ENCODE data around the gene TRAPPC2B. TPM values are rescaled to one million over a fixed set of nuclear protein-coding genes. Genes with fewer than 3 reads are reported as not detected.

Gene TRAPPC2B
- total RNA-seq, 1 experiment from 2014 or later, result 3.9 TPM

DNA sequence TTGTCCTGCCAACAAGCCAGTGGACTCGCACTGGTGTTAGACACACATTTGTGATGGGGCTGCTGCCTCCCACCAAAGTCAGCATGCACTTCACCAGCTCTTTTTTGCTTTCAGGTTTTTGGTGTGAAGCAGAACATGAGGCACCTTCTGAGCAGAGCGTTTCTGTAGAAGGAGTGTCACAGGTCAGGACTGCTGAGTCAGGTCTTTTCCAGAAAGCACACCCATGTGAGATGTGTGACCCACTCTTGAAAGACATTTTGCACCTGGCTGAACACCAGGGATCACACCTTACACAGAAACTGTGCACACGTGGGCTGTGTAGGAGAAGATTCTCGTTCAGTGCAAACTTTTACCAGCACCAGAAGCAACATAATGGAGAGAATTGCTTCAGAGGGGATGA, 7.4 kb upstream of the TRAPPC2B start:
- DNase-seq (ENCODE audit: low read depth, low spot score) (no peak), ATAC-seq (no peak)
- Histone ChIP-seq H3K9ac (ENCODE audit: low read length) (no peak overlapping the region), H3K27ac (ENCODE audit: low read depth, low read length) (no peak overlapping the region), H3K9me2 (ENCODE audit: insufficient read depth) (no peaks in the 10 kb centered on the region), H3K27me3 (ENCODE audit: insufficient read depth, low read length) (no peaks in the 10 kb centered on the region), H3K4me1 (ENCODE audit: control insufficient read depth in 1 of 2, insufficient read depth in 2 of 2, low read length in 2 of 2) (peaks cover 2 to 10% of the 10 kb centered on the region in 2 experiments; a peak in 2 of 4 replicates), H4K20me1 (ENCODE audit: insufficient read depth) (no peaks in the 10 kb centered on the region), H3K79me2 (ENCODE audit: insufficient read depth, low read length) (peaks cover 22% of the 10 kb centered on the region), H2AFZ (ENCODE audit: low read depth, low read length, poor library complexity, severe bottlenecking) (no peak overlapping the region), H3K4me2 (ENCODE audit: low read length) (no peak overlapping the region), H3K9me3 (ENCODE audit: control insufficient read depth in 1 of 2, insufficient read depth in 1 of 2, low read depth in 1 of 2, low read length in 2 of 2) (no peaks in the 10 kb centered on the region; a peak in 1 of 4 replicates), H3K36me3 (ENCODE audit: control insufficient read depth in 1 of 2, insufficient read depth in 2 of 2, low read length in 2 of 2) (peaks cover 14 to 31% of the 10 kb centered on the region in 2 experiments), H3K4me3 (replicated peaks in 1 of 2; ENCODE audit: low read depth in 1 of 2, low read length in 2 of 2) (no peak overlapping the region)
- ChIA-PET RAD21 (ENCODE audit: low non-redundant PET in 1 of 2, low total read pairs in 2 of 2, uncharacterized antibody in 2 of 2, unreplicated experiment in 2 of 2) (no interaction called here), CTCF (no interaction called here), POLR2A (no interaction called here)
- no TSS peak for BruUV-seq (replicated peaks)
- intact Hi-C loops (cut with micrococcal nuclease), result no loop called here
- TF ChIP-seq TCF7L2 (IDR thresholded peaks at IDR 0.05; ENCODE audit: borderline replicate concordance, extremely low read depth, insufficient read depth, insufficient read length) (no peak), EGR1 (IDR thresholded peaks at IDR 0.05; ENCODE audit: low read depth) (no peak)

DNA sequence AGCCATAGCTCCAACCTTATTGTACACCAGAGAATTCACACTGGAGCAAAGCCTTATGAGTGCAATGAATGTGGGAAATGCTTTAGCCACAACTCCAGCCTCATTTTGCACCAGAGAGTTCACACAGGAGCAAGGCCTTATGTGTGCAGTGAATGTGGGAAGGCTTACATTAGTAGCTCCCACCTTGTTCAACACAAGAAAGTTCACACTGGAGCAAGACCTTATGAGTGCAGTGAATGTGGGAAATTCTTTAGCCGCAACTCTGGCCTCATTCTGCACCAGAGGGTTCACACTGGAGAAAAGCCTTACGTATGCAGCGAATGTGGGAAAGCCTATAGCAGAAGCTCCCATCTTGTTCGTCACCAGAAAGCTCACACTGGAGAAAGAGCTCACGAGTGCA, 5.9 kb upstream of the TRAPPC2B start:
- no TSS peak for BruUV-seq (replicated peaks)
- Histone ChIP-seq H3K4me3 (replicated peaks in 1 of 2; ENCODE audit: low read depth in 1 of 2, low read length in 2 of 2) (no peak overlapping the region), H3K4me2 (ENCODE audit: low read length) (no peak overlapping the region), H3K9me3 (ENCODE audit: control insufficient read depth in 1 of 2, insufficient read depth in 1 of 2, low read depth in 1 of 2, low read length in 2 of 2) (no peaks in the 10 kb centered on the region; a peak in 1 of 4 replicates), H4K20me1 (ENCODE audit: insufficient read depth) (no peaks in the 10 kb centered on the region), H3K36me3 (ENCODE audit: control insufficient read depth in 1 of 2, insufficient read depth in 2 of 2, low read length in 2 of 2) (peaks cover 14 to 31% of the 10 kb centered on the region in 2 experiments), H3K9ac (ENCODE audit: low read length) (no peak overlapping the region), H2AFZ (ENCODE audit: low read depth, low read length, poor library complexity, severe bottlenecking) (no peak overlapping the region), H3K27ac (ENCODE audit: low read depth, low read length) (no peak overlapping the region), H3K4me1 (ENCODE audit: control insufficient read depth in 1 of 2, insufficient read depth in 2 of 2, low read length in 2 of 2) (0 out of 4 replicates have a peak, but pooled peaks cover 0 to under 1% of the 10 kb centered on the region in 2 experiments), H3K27me3 (ENCODE audit: insufficient read depth, low read length) (no peaks in the 10 kb centered on the region), H3K79me2 (ENCODE audit: insufficient read depth, low read length) (peaks cover 10% of the 10 kb centered on the region), H3K9me2 (ENCODE audit: insufficient read depth) (no peaks in the 10 kb centered on the region)
- ChIA-PET RAD21 (ENCODE audit: low non-redundant PET in 1 of 2, low total read pairs in 2 of 2, uncharacterized antibody in 2 of 2, unreplicated experiment in 2 of 2) (no interaction called here), CTCF (no interaction called here), POLR2A (no interaction called here)
- intact Hi-C loops (cut with micrococcal nuclease), result no loop called here
- no peak for ATAC-seq
- TF ChIP-seq JUND (IDR thresholded peaks at IDR 0.05) (no peak), SIN3A (IDR thresholded peaks at IDR 0.05; ENCODE audit: low read depth) (no peak), EGR1 (IDR thresholded peaks at IDR 0.05; ENCODE audit: low read depth) (no peak), YY1 (IDR thresholded peaks at IDR 0.05; ENCODE audit: extremely low read depth, insufficient replicate concordance, low read depth, low read length) (no peak), POLR2A (IDR thresholded peaks at IDR 0.05; ENCODE audit: borderline replicate concordance, extremely low read depth, insufficient read depth, insufficient read length) (no peak), RAD21 (IDR thresholded peaks at IDR 0.05; ENCODE audit: low read depth) (no peak), TCF7L2 (IDR thresholded peaks at IDR 0.05; ENCODE audit: borderline replicate concordance, extremely low read depth, insufficient read depth, insufficient read length) (no peak), POLR2AphosphoS5 (IDR thresholded peaks at IDR 0.05; ENCODE audit: low read depth, low read length) (no peak)
- TF ChIP-seq, protein P1, sequence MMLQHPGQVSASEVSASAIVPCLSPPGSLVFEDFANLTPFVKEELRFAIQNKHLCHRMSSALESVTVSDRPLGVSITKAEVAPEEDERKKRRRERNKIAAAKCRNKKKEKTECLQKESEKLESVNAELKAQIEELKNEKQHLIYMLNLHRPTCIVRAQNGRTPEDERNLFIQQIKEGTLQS (IDR thresholded peaks at IDR 0.05), result no peak
- no peak for DNase-seq (ENCODE audit: low read depth, low spot score)

Measured in HCT116 (cell line).